Amniotic epithelial cell (primary cell): Measurements from ENCODE around the gene ASTN2.

ENCODE experiments used
- DNase-seq: peaks from one replicate; pipeline ENCODE4 v3.0.0-alpha.2; 2010; ENCODE audit warnings: low read depth

ASTN2 gene

GRCh38 chr9:117303643-117304230 lies 111.1 kb downstream of the ASTN2 start:
- no peak for DNase-seq

- DNase-seq: no peak
Measured at GRCh38 chr9:117302487-117302886, 112.4 kb downstream of the ASTN2 start.

- no peak for DNase-seq
Measured at GRCh38 chr9:117300371-117301110, 114.3 kb downstream of the ASTN2 start.

GRCh38 chr9:117296453-117296852 lies 118.4 kb downstream of the ASTN2 start:
- no peak for DNase-seq

GRCh38 chr9:117293206-117294114 lies 121.4 kb downstream of the ASTN2 start:
- no peak for DNase-seq

GRCh38 chr9:117290856-117291622 lies 123.8 kb downstream of the ASTN2 start:
- DNase-seq: no peak

- no peak for DNase-seq
Measured at GRCh38 chr9:117290306-117290840, 124.5 kb downstream of the ASTN2 start.

- no peak for DNase-seq
Measured at GRCh38 chr9:117286245-117286644, 128.6 kb downstream of the ASTN2 start.

GRCh38 chr9:117284414-117284813 lies 130.4 kb downstream of the ASTN2 start:
- no peak for DNase-seq

- DNase-seq: no peak
Measured at GRCh38 chr9:117282541-117282940, 132.3 kb downstream of the ASTN2 start.

GRCh38 chr9:117278471-117279035 lies 136.3 kb downstream of the ASTN2 start:
- DNase-seq: no peak

- DNase-seq: no peak
Measured at GRCh38 chr9:117278020-117278419, 136.8 kb downstream of the ASTN2 start.

GRCh38 chr9:117276444-117276843 lies 138.4 kb downstream of the ASTN2 start:
- no peak for DNase-seq

- DNase-seq: no peak
Measured at GRCh38 chr9:117273612-117274011, 141.2 kb downstream of the ASTN2 start.

- DNase-seq: no peak
Measured at GRCh38 chr9:117268847-117269446, 145.9 kb downstream of the ASTN2 start.

GRCh38 chr9:117266855-117267497 lies 147.9 kb downstream of the ASTN2 start:
- no peak for DNase-seq

GRCh38 chr9:117265253-117265652 lies 149.6 kb downstream of the ASTN2 start:
- no peak for DNase-seq

- DNase-seq: no peak
Measured at GRCh38 chr9:117258184-117258866, 156.5 kb downstream of the ASTN2 start.

- DNase-seq: no peak
Measured at GRCh38 chr9:117253261-117253660, 161.6 kb downstream of the ASTN2 start.
